GM23338 (cell line): ENCODE results near the gene PVALB. TPM values are rescaled to one million over a fixed set of nuclear protein-coding genes. Genes with fewer than 3 reads are reported as not detected.

Source experiments
- ATAC-seq: fragments of 200-7000 bp; cut with Tn5 transposase; 3 replicates; pipeline ENCODE4 v1.9.1; 2020
- DNase-seq: peaks from one replicate; pipeline ENCODE4 v3.0.0-alpha.2; 2015; ENCODE audit warnings: low spot score
- H2AFZ ChIP-seq: fragments of 200-600 bp; sonication (generic); 2 replicates; pipeline ENCODE4 v1.8.0; 2016; ENCODE audit warnings: antibody characterized with exemption, mild to moderate bottlenecking, moderate library complexity
- H3F3A ChIP-seq: fragments of 200-600 bp; sonication (generic); replicated peaks from 2 replicates; pipeline ENCODE4 v1.8.0; 2017; ENCODE audit warnings: antibody characterized with exemption, mixed run types, low read depth
- H3K27ac ChIP-seq: fragments of 200-600 bp; sonication (generic); 2 replicates; pipeline ENCODE4 v1.6.1; 2016; ENCODE audit warnings: low read depth
- H3K27me3 ChIP-seq: fragments of 200-600 bp; sonication (generic); 2 replicates; pipeline ENCODE4 v1.8.0; 2016; ENCODE audit warnings: mild to moderate bottlenecking, mixed run types, moderate library complexity; ENCODE audit not compliant: insufficient read depth
- H3K36me3 ChIP-seq: fragments of 200-600 bp; sonication (generic); 2 replicates; pipeline ENCODE4 v1.8.0; 2016; ENCODE audit warnings: mild to moderate bottlenecking; ENCODE audit not compliant: insufficient read depth
- H3K4me1 ChIP-seq: fragments of 200-600 bp; sonication (generic); 2 replicates; pipeline ENCODE4 v1.8.0; 2016; ENCODE audit warnings: mild to moderate bottlenecking, moderate library complexity; ENCODE audit not compliant: insufficient read depth
- H3K4me2 ChIP-seq: fragments of 200-600 bp; sonication (generic); 2 replicates; pipeline ENCODE4 v1.7.1; 2017; ENCODE audit warnings: mixed run types
- H3K4me3 ChIP-seq: fragments of 200-600 bp; sonication (generic); 2 replicates; pipeline ENCODE4 v1.6.1; 2016; ENCODE audit warnings: mixed run types
- H3K79me2 ChIP-seq: fragments of 200-600 bp; sonication (generic); replicated peaks from 2 replicates; pipeline ENCODE4 v1.8.0; 2017; ENCODE audit warnings: mild to moderate bottlenecking; ENCODE audit not compliant: insufficient read depth
- H3K9me2 ChIP-seq: fragments of 200-600 bp; sonication (generic); 2 replicates; pipeline ENCODE4 v1.8.0; 2017; ENCODE audit not compliant: insufficient read depth
- H4K20me1 ChIP-seq: fragments of 200-600 bp; sonication (generic); replicated peaks from 2 replicates; pipeline ENCODE4 v1.8.0; 2017; ENCODE audit warnings: mild to moderate bottlenecking; ENCODE audit not compliant: insufficient read depth
- H3K27ac Mint-ChIP-seq: 2 replicates; pipeline ENCODE4 v1.8.0; 2020; ENCODE audit warnings: inconsistent platforms, mild to moderate bottlenecking, moderate library complexity, mixed read lengths
- H3K27me3 Mint-ChIP-seq: 3 replicates; pipeline ENCODE4 v1.8.0; 2022; ENCODE audit warnings: low read depth, mild to moderate bottlenecking, moderate library complexity, mixed read lengths, inconsistent platforms; ENCODE audit not compliant: insufficient read depth, poor library complexity
- H3K36me3 Mint-ChIP-seq: 3 replicates; pipeline ENCODE4 v1.8.0; 2021; ENCODE audit warnings: low read depth, mild to moderate bottlenecking, inconsistent platforms, moderate library complexity, mixed read lengths
- H3K4me1 Mint-ChIP-seq: 3 replicates; pipeline ENCODE4 v1.8.0; 2020; ENCODE audit warnings: mild to moderate bottlenecking, inconsistent platforms, mixed read lengths
- H3K4me3 Mint-ChIP-seq: 3 replicates; pipeline ENCODE4 v1.8.0; 2021; ENCODE audit warnings: moderate library complexity, mild to moderate bottlenecking, inconsistent platforms, mixed read lengths
- H3K9me3 Mint-ChIP-seq: 3 replicates; pipeline ENCODE4 v1.8.0; 2020; ENCODE audit warnings: moderate library complexity, mild to moderate bottlenecking, inconsistent platforms, mixed read lengths
- CREB1 ChIP-seq: fragments of 250-450 bp; sonication (Bioruptor Pico); IDR thresholded peaks from 2 replicates; pipeline ENCODE4 v1.5.0; 2020; ENCODE audit warnings: low read depth, mild to moderate bottlenecking, moderate library complexity
- EZH2phosphoT487 ChIP-seq: fragments of 200-600 bp; sonication (generic); IDR thresholded peaks from one replicate; pipeline ENCODE4 v1.8.1; 2018; ENCODE audit warnings: antibody characterized with exemption; ENCODE audit not compliant: unreplicated experiment
- JUNB ChIP-seq: IDR thresholded peaks from one replicate; pipeline ENCODE4 v1.6.1; 2016; ENCODE audit warnings: antibody characterized with exemption; ENCODE audit not compliant: unreplicated experiment
- REST ChIP-seq: IDR thresholded peaks from one replicate; pipeline ENCODE4 v1.6.1; 2018; ENCODE audit warnings: antibody characterized with exemption; ENCODE audit not compliant: unreplicated experiment
- STAT1 ChIP-seq: IDR thresholded peaks from one replicate; pipeline ENCODE4 v1.6.1; 2016; ENCODE audit warnings: antibody characterized with exemption; ENCODE audit not compliant: unreplicated experiment
- ZNF331 ChIP-seq: fragments of 250-450 bp; sonication (Bioruptor Pico); IDR thresholded peaks from 2 replicates; pipeline ENCODE4 v1.5.0; 2020; ENCODE audit warnings: low read depth, mild to moderate bottlenecking, moderate library complexity
- polyA plus RNA-seq: library from polyadenylated mRNA; unstranded; fragments of >200 nt; fragmentation: Nextera tagmentation; extraction: Ambion mirVana; gene quantifications from 2 replicates; pipeline ENCODE4 v1.2.1, GENCODE V29; 2016
- total RNA-seq: library from RNA; depleted of rRNA; stranded (reverse); fragments of >200 nt; shearing (Covaris generic); gene quantifications from 2 replicates; pipeline ENCODE4 v1.2.3, GENCODE V29; 2014
- TF ChIP-seq, protein P1 (sequence below), 2 experiments: fragments of 200-600 bp in 1 of 2; sonication (generic) in 1 of 2; conservative IDR thresholded peaks; 2 replicates each; pipeline versions ENCODE4 v1.5.1 to v1.6.1; 2016 to 2017; ENCODE audit warnings: antibody characterized with exemption in 2 of 2, low read depth in 2 of 2, mild to moderate bottlenecking in 2 of 2, moderate library complexity in 1 of 2
- TF ChIP-seq, protein P2 (sequence below): IDR thresholded peaks from 2 replicates; pipeline ENCODE4 v1.6.1; 2016; ENCODE audit warnings: antibody characterized with exemption

PVALB gene
- total and polyA plus RNA-seq, 2 experiments from 2014 or later: 7.9 TPM; not detected in 1

- Histone ChIP-seq H3K9me2 (no peaks in the 10 kb centered on the region; the same call in 1 of the 2 replicates), H3K27ac (no peak overlapping the region), H3K27me3 (peaks cover 6% of the 10 kb centered on the region; the same call in 1 of the 2 replicates), H2AFZ (no peak overlapping the region), H3K36me3 (no peaks in the 10 kb centered on the region), H3K4me3 (no peak overlapping the region), H3F3A (no peaks in the 10 kb centered on the region), H3K4me1 (no peaks in the 10 kb centered on the region), H3K4me2 (no peak overlapping the region), H3K79me2 (no peaks in the 10 kb centered on the region), H4K20me1 (no peaks in the 10 kb centered on the region)
- H3K36me3 Mint-ChIP-seq: no peaks in the 10 kb centered on the region; the same call in 2 of the 3 replicates
- peaks cover 18% of the 10 kb centered on the region for H3K27me3 Mint-ChIP-seq
- peaks cover 4% of the 10 kb centered on the region; the same call in 1 of the 3 replicates for H3K9me3 Mint-ChIP-seq
- no peak for ATAC-seq
- no peak overlapping the region for H3K4me3 Mint-ChIP-seq
- no peak for DNase-seq
- H3K4me1 Mint-ChIP-seq: no peaks in the 10 kb centered on the region; the same call in 2 of the 3 replicates
- TF ChIP-seq, protein P1, sequence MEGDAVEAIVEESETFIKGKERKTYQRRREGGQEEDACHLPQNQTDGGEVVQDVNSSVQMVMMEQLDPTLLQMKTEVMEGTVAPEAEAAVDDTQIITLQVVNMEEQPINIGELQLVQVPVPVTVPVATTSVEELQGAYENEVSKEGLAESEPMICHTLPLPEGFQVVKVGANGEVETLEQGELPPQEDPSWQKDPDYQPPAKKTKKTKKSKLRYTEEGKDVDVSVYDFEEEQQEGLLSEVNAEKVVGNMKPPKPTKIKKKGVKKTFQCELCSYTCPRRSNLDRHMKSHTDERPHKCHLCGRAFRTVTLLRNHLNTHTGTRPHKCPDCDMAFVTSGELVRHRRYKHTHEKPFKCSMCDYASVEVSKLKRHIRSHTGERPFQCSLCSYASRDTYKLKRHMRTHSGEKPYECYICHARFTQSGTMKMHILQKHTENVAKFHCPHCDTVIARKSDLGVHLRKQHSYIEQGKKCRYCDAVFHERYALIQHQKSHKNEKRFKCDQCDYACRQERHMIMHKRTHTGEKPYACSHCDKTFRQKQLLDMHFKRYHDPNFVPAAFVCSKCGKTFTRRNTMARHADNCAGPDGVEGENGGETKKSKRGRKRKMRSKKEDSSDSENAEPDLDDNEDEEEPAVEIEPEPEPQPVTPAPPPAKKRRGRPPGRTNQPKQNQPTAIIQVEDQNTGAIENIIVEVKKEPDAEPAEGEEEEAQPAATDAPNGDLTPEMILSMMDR (conservative IDR thresholded peaks at IDR 0.05; ENCODE audit: low read depth in 2 of 2): no peak
- TF ChIP-seq ZNF331 (no peak), JUNB (no peak), EZH2phosphoT487 (no peak), REST (no peak), STAT1 (no peak), CREB1 (CRISPR knock-in tag) (no peak)
- TF ChIP-seq, protein P2, sequence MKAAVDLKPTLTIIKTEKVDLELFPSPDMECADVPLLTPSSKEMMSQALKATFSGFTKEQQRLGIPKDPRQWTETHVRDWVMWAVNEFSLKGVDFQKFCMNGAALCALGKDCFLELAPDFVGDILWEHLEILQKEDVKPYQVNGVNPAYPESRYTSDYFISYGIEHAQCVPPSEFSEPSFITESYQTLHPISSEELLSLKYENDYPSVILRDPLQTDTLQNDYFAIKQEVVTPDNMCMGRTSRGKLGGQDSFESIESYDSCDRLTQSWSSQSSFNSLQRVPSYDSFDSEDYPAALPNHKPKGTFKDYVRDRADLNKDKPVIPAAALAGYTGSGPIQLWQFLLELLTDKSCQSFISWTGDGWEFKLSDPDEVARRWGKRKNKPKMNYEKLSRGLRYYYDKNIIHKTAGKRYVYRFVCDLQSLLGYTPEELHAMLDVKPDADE: no peak
- no peak overlapping the region for H3K27ac Mint-ChIP-seq
Observed at GRCh38 chr22:36862251-36863242, 45.7 kb upstream of the PVALB start.
